HepG2 (cell line): Measurements from ENCODE around the gene CPNE1. TPM values are rescaled to one million over a fixed set of nuclear protein-coding genes. Genes with fewer than 3 reads are reported as not detected.

Experiments used
- AKAP8 ChIP-seq: sonication (generic); formaldehyde crosslinking; IDR thresholded peaks from 2 replicates; pipeline ENCODE4 v1.5.1; 2020; ENCODE audit warnings: mild to moderate bottlenecking, missing genetic modification reagents
- IRF9 ChIP-seq: sonication (generic); formaldehyde crosslinking; IDR thresholded peaks from 2 replicates; pipeline ENCODE4 v1.8.0; 2022; ENCODE audit warnings: missing genetic modification reagents, mild to moderate bottlenecking, borderline replicate concordance
- ZFP91 ChIP-seq: sonication (generic); formaldehyde crosslinking; IDR thresholded peaks from 2 replicates; pipeline ENCODE4 v1.9.0; 2022; ENCODE audit warnings: missing genetic modification reagents, mild to moderate bottlenecking, borderline replicate concordance
- ZNF687 ChIP-seq: sonication (generic); formaldehyde crosslinking; IDR thresholded peaks from 2 replicates; pipeline ENCODE4 v1.5.1; 2020; ENCODE audit warnings: mild to moderate bottlenecking, missing genetic modification reagents, moderate library complexity
- ZSCAN31 ChIP-seq: sonication (generic); formaldehyde crosslinking; IDR thresholded peaks from 2 replicates; pipeline ENCODE4 v1.5.0; 2020; ENCODE audit warnings: low read depth, mild to moderate bottlenecking, missing genetic modification reagents
- polyA plus RNA-seq, 8 experiments: library from polyadenylated mRNA; depleted of rRNA in 3 of 8; stranded (reverse) in 7 of 8; unstranded in 1 of 8; fragments of >200 nt; fragmentation: Illumina TruSeq in 4 of 8; extraction: Trizol in 4 of 8; gene quantifications; 2 replicates each; pipeline versions ENCODE4 v1.2.1 to v1.2.3, GENCODE V29; 2011 to 2016; ENCODE audit warnings: low read depth in 4 of 8, missing spikeins in 1 of 8, mixed read lengths in 1 of 8; ENCODE audit not compliant: insufficient read depth in 1 of 8
- total RNA-seq, 5 experiments: library from RNA; depleted of rRNA; stranded (reverse); fragments of >200 nt; fragmentation: Illumina TruSeq; extraction: Trizol; gene quantifications; 2 replicates each; pipeline ENCODE4 v1.2.3, GENCODE V29; 2016; ENCODE audit warnings: low read depth in 1 of 5

The CPNE1 gene
- total and polyA plus RNA-seq, 2 of the 13 experiments (the other 11 are each of a cell fraction or from before 2014, with no cell fraction given): 408 to 431 TPM

- TF ChIP-seq IRF9 (CRISPR knock-in tag) (peak; percentile 50; the same call in 1 of the 2 replicates), ZFP91 (CRISPR knock-in tag) (0 out of 2 replicates have a peak, but pooled peaks have one; percentile 21), ZSCAN31 (CRISPR knock-in tag) (0 out of 2 replicates have a peak, but pooled peaks have one; percentile 18), ZNF687 (CRISPR knock-in tag) (peak; percentile 41), AKAP8 (CRISPR knock-in tag) (peak; percentile 39; the same call in 1 of the 2 replicates)
These were observed 32.1 kb downstream of the CPNE1 start (continued) for GRCh38 chr20:35632539-35633115.
